DND-41 (cell line): Measurements from ENCODE around the gene SCAPER.

ENCODE experiments used
- CTCF ChIP-seq: IDR thresholded peaks from 2 replicates; pipeline ENCODE4 v1.5.1; 2012; ENCODE audit warnings: borderline replicate concordance, low read length, moderate library complexity, mild to moderate bottlenecking; ENCODE audit not compliant: poor library complexity, severe bottlenecking; ENCODE audit errors: extremely low read depth
- EZH2 ChIP-seq: IDR thresholded peaks from 3 replicates; pipeline ENCODE4 v1.6.1; 2012; ENCODE audit warnings: borderline replicate concordance, low read depth, mild to moderate bottlenecking, moderate library complexity, low read length, inconsistent platforms; ENCODE audit not compliant: severe bottlenecking

- TF ChIP-seq CTCF: no peak
- no peak for TF ChIP-seq EZH2
Measured at GRCh38 chr15:76865548-76865991, 39.6 kb downstream of the SCAPER start.
